Frontal cortex (tissue), 4 donors: Measurements from ENCODE around the gene ADAR. TPM values are rescaled to one million over a fixed set of nuclear protein-coding genes. Genes with fewer than 3 reads are reported as not detected.

Experiments used
- DNase-seq, 2 donors: peaks; one replicate each; pipeline ENCODE4 v3.0.0; 2012; ENCODE audit warnings: low spot score in 2 of 2
- FAIRE-seq: peaks from 2 replicates; lab custom pipeline; 2012; peaks lifted over from hg19 to GRCh38; lab: Jason Lieb, UNC
- total RNA-seq: library from RNA; depleted of rRNA; stranded (reverse); fragments of >200 nt; gene quantifications from one replicate; pipeline ENCODE4 v1.2.3, GENCODE V29; 2014
- donor health status: control.
- donor health status: control.
- donor health status: control.

The ADAR gene
- total RNA-seq, 1 donor from 2014 or later: 63.2 TPM

DNA sequence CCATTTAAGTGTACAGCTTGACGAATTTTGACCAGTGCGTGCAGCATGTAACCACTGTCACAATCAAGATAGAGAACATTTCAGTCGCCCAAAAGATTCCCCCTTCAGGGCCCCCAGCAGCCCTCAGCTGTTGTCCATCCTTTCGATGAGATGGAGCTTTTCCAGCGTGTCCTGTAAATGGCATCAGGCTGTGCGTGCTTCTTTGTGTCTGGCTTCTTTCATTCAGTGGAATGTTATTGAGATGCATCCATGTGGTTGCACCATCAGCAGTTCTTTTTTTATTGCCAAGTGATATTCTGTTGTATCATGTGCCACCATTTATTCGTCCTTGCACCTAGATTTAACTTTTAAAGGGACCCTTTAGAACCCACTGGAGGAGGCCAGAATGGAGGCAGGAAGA, 71.4 kb downstream of the ADAR start:
- DNase-seq (no peak), FAIRE-seq (no peak)

DNA sequence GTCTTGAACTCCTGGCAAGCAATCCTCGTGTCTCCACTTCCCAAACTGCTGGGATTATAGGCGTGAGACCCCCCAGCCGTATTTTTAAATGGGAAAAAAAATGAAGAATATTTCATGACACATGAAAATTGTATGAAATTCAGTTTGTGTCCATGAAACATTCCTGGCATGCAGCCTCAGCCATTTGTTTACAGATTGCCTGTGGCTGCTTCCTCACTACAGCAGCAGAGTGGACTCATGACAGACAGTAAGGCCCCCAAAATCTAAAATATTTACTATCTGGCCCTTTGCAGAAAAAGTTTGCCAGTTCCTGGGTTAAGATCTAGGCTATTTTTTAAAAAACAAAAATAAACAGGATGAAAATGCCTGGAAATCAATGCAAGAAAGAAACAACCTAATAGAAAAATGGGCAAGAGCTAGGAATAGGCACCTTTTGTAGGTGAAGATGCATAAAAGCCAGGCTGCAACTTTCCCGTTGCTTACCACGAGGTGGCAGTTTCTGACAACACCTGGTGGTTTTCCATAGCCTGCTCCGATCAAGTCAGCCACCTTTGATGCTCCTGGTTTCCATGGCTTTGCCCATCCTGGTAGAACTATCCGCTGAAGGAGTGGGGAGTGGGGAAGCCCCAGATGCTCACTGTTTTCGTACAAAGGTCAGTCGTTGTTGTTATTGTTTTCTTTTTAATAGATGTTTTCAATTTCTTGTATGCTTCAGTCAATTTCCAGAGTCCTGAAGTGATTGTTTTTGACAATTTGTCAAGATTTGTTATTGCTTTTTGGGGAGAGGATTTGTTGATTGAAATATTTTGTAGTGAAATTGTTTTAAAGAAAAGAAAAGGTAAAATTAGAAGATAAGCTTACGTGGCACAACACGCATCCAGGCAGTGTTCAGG, 73.8 kb downstream of the ADAR start:
- FAIRE-seq (no peak), DNase-seq (peak in 1 of 2 donors; percentile 30)

Other genes starting within 250 kb of the ADAR start
- 3.3 TPM for gene IL6R, start 202.8 kb downstream of the ADAR start, total RNA-seq
- 0.41 TPM for gene TDRD10, start 106.0 kb downstream of the ADAR start, total RNA-seq
- gene SHE, start 105.8 kb downstream of the ADAR start, total RNA-seq: 2.0 TPM
- 25.3 TPM for gene UBE2Q1, start 49.5 kb downstream of the ADAR start, total RNA-seq
- gene CHRNB2, start 40.4 kb downstream of the ADAR start, total RNA-seq: 17.9 TPM